Bronchial epithelial cell (primary cell): Measurements from ENCODE around the gene INPPL1. TPM values are rescaled to one million over a fixed set of nuclear protein-coding genes. Genes with fewer than 3 reads are reported as not detected.

Source experiments
- DNase-seq: peaks from one replicate; pipeline ENCODE4 v3.0.0-alpha.2; 2010; ENCODE audit warnings: low read depth
- FAIRE-seq: peaks from 2 replicates; lab custom pipeline; 2011; peaks lifted over from hg19 to GRCh38; lab: Jason Lieb, UNC
- H3K27me3 ChIP-seq: 2 replicates; pipeline ENCODE4 v1.5.1; 2011; ENCODE audit warnings: low read length; ENCODE audit not compliant: control insufficient read depth, insufficient read depth
- H3K36me3 ChIP-seq: 2 replicates; pipeline ENCODE4 v1.5.1; 2011; ENCODE audit warnings: low read length; ENCODE audit not compliant: control insufficient read depth, insufficient read depth
- H3K4me3 ChIP-seq: 2 replicates; pipeline ENCODE4 v1.5.1; 2011; ENCODE audit warnings: mild to moderate bottlenecking, low read depth, low read length, control low read depth
- CTCF ChIP-seq: IDR thresholded peaks from 2 replicates; pipeline ENCODE4 v1.5.1; 2011; ENCODE audit warnings: mild to moderate bottlenecking, moderate library complexity, low read length, control low read depth, inconsistent platforms; ENCODE audit not compliant: insufficient read depth, severe bottlenecking
- total RNA-seq: library from RNA; depleted of rRNA; stranded (reverse); fragments of >200 nt; gene quantifications from 2 replicates; pipeline ENCODE4 v1.2.1, GENCODE V29; 2014

The INPPL1 gene
- total RNA-seq, 1 donor from 2014 or later = 12.6 TPM

GRCh38 chr11:72244060-72244360, 19.4 kb downstream of the INPPL1 start, which contains the start of gene PHOX2A:
Gene PHOX2A (minus strand): TSS chr11:72244176. CDS start chr11:72244004, 172 bp downstream.
- H3K27me3 ChIP-seq = peaks cover 59% of the 10 kb centered on the region
- no peak for TF ChIP-seq CTCF
- FAIRE-seq (no peak), DNase-seq (no peak)
- H3K4me3 ChIP-seq = no peak within 1 kb of the TSS
- H3K36me3 ChIP-seq = no peaks in the 10 kb centered on the region

- Histone ChIP-seq H3K27me3 (peaks cover 59% of the 10 kb centered on the region), H3K4me3 (no peak overlapping the region), H3K36me3 (no peaks in the 10 kb centered on the region)
- no peak for DNase-seq
- TF ChIP-seq CTCF = no peak
- no peak for FAIRE-seq
These were observed 20.0 kb downstream of the INPPL1 start for GRCh38 chr11:72244361-72245262.

GRCh38 chr11:72245263-72245816, 20.8 kb downstream of the INPPL1 start:
- FAIRE-seq (no peak), DNase-seq (no peak)
- H3K27me3 ChIP-seq = peaks cover 56% of the 10 kb centered on the region

GRCh38 chr11:72247584-72247983, 23.0 kb downstream of the INPPL1 start:
- Histone ChIP-seq H3K27me3 (peaks cover 41% of the 10 kb centered on the region), H3K4me3 (no peak overlapping the region), H3K36me3 (no peaks in the 10 kb centered on the region)
- FAIRE-seq (no peak), DNase-seq (no peak)
- TF ChIP-seq CTCF = no peak

More at GRCh38 chr11:72245263-72245816, 20.8 kb downstream of the INPPL1 start:
- Histone ChIP-seq H3K4me3 (no peak overlapping the region), H3K36me3 (no peaks in the 10 kb centered on the region)
- TF ChIP-seq CTCF = no peak

- DNase-seq = no peak
- no peak for TF ChIP-seq CTCF
- Histone ChIP-seq H3K4me3 (no peak overlapping the region), H3K27me3 (peaks cover 25% of the 10 kb centered on the region), H3K36me3 (no peaks in the 10 kb centered on the region)
- no peak for FAIRE-seq
These were observed 25.4 kb downstream of the INPPL1 start for GRCh38 chr11:72249961-72250360.
